Heart left ventricle (tissue), 13 donors: Measurements from ENCODE around the gene HOXB2.

Experiments used
- CTCF ChIP-seq, 12 donors: fragments of 200-600 bp; sonication (generic) in 4 of 12; IDR thresholded peaks; one replicate each; pipeline versions ENCODE4 v1.5.0 to v1.8.0; 2018 to 2022; ENCODE audit warnings: antibody characterized with exemption in 12 of 12, mild to moderate bottlenecking in 5 of 12
- POLR2A ChIP-seq, 2 donors: fragments of 450-650 bp; IDR thresholded peaks; one replicate each; pipeline ENCODE4 v1.6.1; 2017; ENCODE audit warnings: antibody characterized with exemption in 2 of 2, mild to moderate bottlenecking in 2 of 2, moderate library complexity in 2 of 2
- donor health status: ischemic (EF 13 %, LVEDD 7.1; RV severe dilation, severe dysfunction).
- donor health status: DM: no; HTN: yes; CAD: no.
- donor health status: DM: no; HTN: no; CAD: no.
- donor health status: ischemic (EF 25% LVEDD 6.9; RV normal size, moderate dysfunction).
- donor health status: ischemic (EF 25% LVEDD 5.7; RV mildly dilated, moderate dysfunction).
- donor health status: ischemic (EF 35%, LVEDD 5.7; RV mildly dilated, moderate dysfunction).
- donor health status: nonischemic (EF 11% LVEDD 7.7; RV severe dilation, severe dysfunction).
- donor health status: DM: yes; HTN: yes; CAD: no.
- donor health status: PGD.
- donor health status: ischemic (EF 29% LVEDD 5.4; RV normal size, mild dysfunction).
- donor health status: nonischemic (EF 23%, LVEDD 6.1; RV moderate dilation, normal function).

GRCh38 chr17:48499248-48499647, 45.7 kb downstream of the HOXB2 start:
- TF ChIP-seq CTCF (IDR thresholded peaks at IDR 0.05) (no peak), POLR2A (IDR thresholded peaks at IDR 0.05) (no peak)
